HEK293T (cell line): ENCODE measurements around the gene OPCML.

Experiments used
- BHLHE40 ChIP-seq: fragments of 450-650 bp; IDR thresholded peaks from 2 replicates; pipeline ENCODE4 v1.6.1; 2016; ENCODE audit warnings: mild to moderate bottlenecking, moderate library complexity, borderline replicate concordance
- TF ChIP-seq, protein P1 (sequence below): fragments of 450-650 bp; IDR thresholded peaks from 2 replicates; pipeline ENCODE4 v1.6.1; 2016

DNA sequence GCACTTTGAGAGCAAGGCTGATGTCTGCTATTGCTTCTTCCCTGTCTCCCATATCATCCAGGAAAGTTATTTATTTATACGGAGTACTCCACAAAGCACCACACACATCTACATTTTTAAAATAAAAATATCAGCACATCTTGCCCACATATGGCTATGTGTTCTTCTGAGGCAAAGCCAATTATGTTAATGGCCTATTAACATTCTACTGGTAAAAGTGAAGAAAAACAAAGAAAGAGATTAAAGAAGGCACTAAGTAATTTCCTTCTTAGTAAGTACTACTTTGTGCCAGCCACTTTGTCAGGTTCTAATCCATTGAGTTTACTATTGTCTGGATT lies 548.7 kb downstream of the OPCML start:
- TF ChIP-seq BHLHE40 = no peak
- TF ChIP-seq, protein P1, sequence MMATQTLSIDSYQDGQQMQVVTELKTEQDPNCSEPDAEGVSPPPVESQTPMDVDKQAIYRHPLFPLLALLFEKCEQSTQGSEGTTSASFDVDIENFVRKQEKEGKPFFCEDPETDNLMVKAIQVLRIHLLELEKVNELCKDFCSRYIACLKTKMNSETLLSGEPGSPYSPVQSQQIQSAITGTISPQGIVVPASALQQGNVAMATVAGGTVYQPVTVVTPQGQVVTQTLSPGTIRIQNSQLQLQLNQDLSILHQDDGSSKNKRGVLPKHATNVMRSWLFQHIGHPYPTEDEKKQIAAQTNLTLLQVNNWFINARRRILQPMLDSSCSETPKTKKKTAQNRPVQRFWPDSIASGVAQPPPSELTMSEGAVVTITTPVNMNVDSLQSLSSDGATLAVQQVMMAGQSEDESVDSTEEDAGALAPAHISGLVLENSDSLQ = no peak
